ENCODE data around the gene CAPN13.

CAPN13 gene

GRCh38 chr2:30786923-30787685 lies 20.1 kb downstream of the CAPN13 start:
- DNase-seq (ENCODE audit: low spot score), result no peak

GRCh38 chr2:30784682-30785081 lies 22.6 kb downstream of the CAPN13 start:
- DNase-seq (ENCODE audit: low spot score), result no peak

GRCh38 chr2:30781961-30782533 lies 25.2 kb downstream of the CAPN13 start:
- DNase-seq (ENCODE audit: low spot score), result no peak

- DNase-seq (ENCODE audit: low spot score), result no peak
Observed at GRCh38 chr2:30781451-30781850, 25.8 kb downstream of the CAPN13 start.

GRCh38 chr2:30780776-30781330 lies 26.4 kb downstream of the CAPN13 start:
- no peak for DNase-seq (ENCODE audit: low spot score)

- DNase-seq (ENCODE audit: low spot score), result no peak
Observed at GRCh38 chr2:30778611-30779010, 28.6 kb downstream of the CAPN13 start.

- no peak for DNase-seq (ENCODE audit: low spot score)
Observed at GRCh38 chr2:30777661-30778505, 29.4 kb downstream of the CAPN13 start.

- no peak for DNase-seq (ENCODE audit: low spot score)
Observed at GRCh38 chr2:30776831-30777635, 30.2 kb downstream of the CAPN13 start.

- no peak for DNase-seq (ENCODE audit: low spot score)
Observed at GRCh38 chr2:30775833-30776232, 31.4 kb downstream of the CAPN13 start.

GRCh38 chr2:30772021-30772705 lies 35.1 kb downstream of the CAPN13 start:
- no peak for DNase-seq (ENCODE audit: low spot score)

- no peak for DNase-seq (ENCODE audit: low spot score)
Observed at GRCh38 chr2:30770816-30771576, 36.2 kb downstream of the CAPN13 start.

- DNase-seq (ENCODE audit: low spot score), result no peak
Observed at GRCh38 chr2:30769891-30770462, 37.3 kb downstream of the CAPN13 start.

- no peak for DNase-seq (ENCODE audit: low spot score)
Observed at GRCh38 chr2:30769481-30769780, 37.8 kb downstream of the CAPN13 start.

GRCh38 chr2:30768708-30769480 lies 38.4 kb downstream of the CAPN13 start:
- no peak for DNase-seq (ENCODE audit: low spot score)

GRCh38 chr2:30768036-30768686 lies 39.1 kb downstream of the CAPN13 start:
- no peak for DNase-seq (ENCODE audit: low spot score)

- no peak for DNase-seq (ENCODE audit: low spot score)
Observed at GRCh38 chr2:30766666-30767065, 40.6 kb downstream of the CAPN13 start.

- no peak for DNase-seq (ENCODE audit: low spot score)
Observed at GRCh38 chr2:30765876-30766470, 41.3 kb downstream of the CAPN13 start.

GRCh38 chr2:30765191-30765590 lies 42.1 kb downstream of the CAPN13 start:
- no peak for DNase-seq (ENCODE audit: low spot score)

Data from AG08395 (cell line).